ENCODE results near the gene SIGLEC9.

Gene SIGLEC9

DNA sequence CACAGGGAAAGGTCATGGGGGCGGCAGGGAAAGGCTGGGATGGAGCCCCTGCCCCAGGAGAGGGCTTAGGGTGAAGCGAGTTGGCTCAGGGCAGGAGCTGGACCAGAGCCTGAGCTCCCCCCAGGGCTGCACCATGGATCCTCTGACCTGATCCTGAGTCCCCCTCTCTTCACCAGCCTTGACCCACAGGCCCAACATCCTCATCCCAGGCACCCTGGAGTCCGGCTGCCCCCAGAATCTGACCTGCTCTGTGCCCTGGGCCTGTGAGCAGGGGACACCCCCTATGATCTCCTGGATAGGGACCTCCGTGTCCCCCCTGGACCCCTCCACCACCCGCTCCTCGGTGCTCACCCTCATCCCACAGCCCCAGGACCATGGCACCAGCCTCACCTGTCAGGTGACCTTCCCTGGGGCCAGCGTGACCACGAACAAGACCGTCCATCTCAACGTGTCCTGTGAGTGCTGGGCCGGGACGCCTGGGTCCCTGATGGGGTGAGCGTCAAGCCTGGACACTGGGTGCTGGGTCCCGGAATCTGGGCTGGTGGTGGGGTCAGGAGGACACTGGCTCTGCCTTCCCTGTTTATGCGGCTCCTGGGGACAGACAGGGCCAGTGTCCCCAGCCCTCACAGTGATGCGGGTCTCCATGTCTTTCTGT lies 842 bp downstream of the SIGLEC9 start:
- TF ChIP-seq POLR2AphosphoS5 (IDR thresholded peaks at IDR 0.05; ENCODE audit: low read depth, low read length), result no peak
- no peak for TF ChIP-seq POLR2A (IDR thresholded peaks at IDR 0.05; ENCODE audit: low read depth, low read length)
- no peak for TF ChIP-seq TAF1 (IDR thresholded peaks at IDR 0.05; ENCODE audit: borderline replicate concordance, low read depth, low read length)
- FAIRE-seq (no peak), DNase-seq (ENCODE audit: insufficient read length) (no peak)

DNA sequence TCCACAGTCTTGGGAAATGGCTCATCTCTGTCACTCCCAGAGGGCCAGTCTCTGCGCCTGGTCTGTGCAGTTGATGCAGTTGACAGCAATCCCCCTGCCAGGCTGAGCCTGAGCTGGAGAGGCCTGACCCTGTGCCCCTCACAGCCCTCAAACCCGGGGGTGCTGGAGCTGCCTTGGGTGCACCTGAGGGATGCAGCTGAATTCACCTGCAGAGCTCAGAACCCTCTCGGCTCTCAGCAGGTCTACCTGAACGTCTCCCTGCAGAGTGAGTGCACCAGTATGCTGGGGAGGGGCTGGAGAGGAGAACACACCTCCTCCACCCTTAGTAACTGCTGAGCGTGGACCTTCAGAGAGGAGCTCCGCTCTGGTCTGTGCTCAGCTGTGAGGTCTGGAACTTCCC lies 2.3 kb downstream of the SIGLEC9 start:
- no peak for FAIRE-seq
- no peak for DNase-seq (ENCODE audit: insufficient read length)
- TF ChIP-seq POLR2A (IDR thresholded peaks at IDR 0.05; ENCODE audit: low read depth, low read length) (no peak), POLR2AphosphoS5 (IDR thresholded peaks at IDR 0.05; ENCODE audit: low read depth, low read length) (no peak)

DNA sequence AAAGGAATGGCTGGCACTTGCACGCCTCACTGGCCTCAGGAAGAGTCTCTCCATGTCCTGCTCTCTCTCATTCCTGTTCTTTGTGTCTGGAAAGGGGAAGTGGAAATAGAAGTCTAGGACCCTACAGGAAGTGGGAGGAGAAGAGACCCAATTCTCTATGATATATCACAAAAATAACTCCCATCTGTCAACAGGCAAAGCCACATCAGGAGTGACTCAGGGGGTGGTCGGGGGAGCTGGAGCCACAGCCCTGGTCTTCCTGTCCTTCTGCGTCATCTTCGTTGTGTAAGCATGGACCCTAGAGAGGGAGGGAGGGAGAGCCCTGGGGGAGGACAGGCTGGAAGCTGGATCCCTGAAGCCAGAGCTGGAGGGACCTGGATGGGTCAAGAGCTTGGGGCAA lies 3.0 kb downstream of the SIGLEC9 start:
- DNase-seq (ENCODE audit: insufficient read length) (no peak), FAIRE-seq (peak; percentile 24)
- TF ChIP-seq POLR2A (IDR thresholded peaks at IDR 0.05; ENCODE audit: low read depth, low read length) (no peak), TAF1 (IDR thresholded peaks at IDR 0.05; ENCODE audit: borderline replicate concordance, low read depth, low read length) (no peak), POLR2AphosphoS5 (IDR thresholded peaks at IDR 0.05; ENCODE audit: low read depth, low read length) (no peak)

DNA sequence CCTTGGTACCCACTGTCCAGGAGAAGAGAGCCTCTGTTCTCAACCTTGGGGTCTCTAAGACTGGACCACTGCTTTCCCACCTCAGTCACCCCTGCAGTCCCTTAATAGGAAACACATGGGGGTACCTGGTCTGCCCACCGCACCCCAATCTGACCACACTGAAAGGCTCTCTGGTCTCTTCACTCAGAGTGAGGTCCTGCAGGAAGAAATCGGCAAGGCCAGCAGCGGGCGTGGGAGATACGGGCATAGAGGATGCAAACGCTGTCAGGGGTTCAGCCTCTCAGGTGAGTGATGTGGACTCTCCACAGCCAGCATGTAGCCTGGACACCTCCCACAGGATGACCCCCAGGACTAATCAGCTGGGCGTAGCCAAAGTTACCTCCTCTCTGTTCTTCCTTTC lies 3.5 kb downstream of the SIGLEC9 start:
- TF ChIP-seq POLR2A (IDR thresholded peaks at IDR 0.05; ENCODE audit: low read depth, low read length) (no peak), TAF1 (IDR thresholded peaks at IDR 0.05; ENCODE audit: borderline replicate concordance, low read depth, low read length) (no peak), POLR2AphosphoS5 (IDR thresholded peaks at IDR 0.05; ENCODE audit: low read depth, low read length) (no peak)
- no peak for FAIRE-seq
- DNase-seq (ENCODE audit: insufficient read length), result no peak

DNA sequence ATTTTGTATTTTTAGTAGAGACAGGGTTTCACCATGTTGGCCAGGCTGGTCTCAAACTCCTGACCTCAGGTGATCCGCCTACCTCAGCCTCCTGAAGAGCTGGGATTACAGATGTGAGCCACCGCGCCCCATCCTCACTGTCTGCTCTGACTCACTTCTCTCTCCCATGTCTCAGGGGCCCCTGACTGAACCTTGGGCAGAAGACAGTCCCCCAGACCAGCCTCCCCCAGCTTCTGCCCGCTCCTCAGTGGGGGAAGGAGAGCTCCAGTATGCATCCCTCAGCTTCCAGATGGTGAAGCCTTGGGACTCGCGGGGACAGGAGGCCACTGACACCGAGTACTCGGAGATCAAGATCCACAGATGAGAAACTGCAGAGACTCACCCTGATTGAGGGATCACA lies 5.0 kb downstream of the SIGLEC9 start:
- no peak for FAIRE-seq
- no peak for DNase-seq (ENCODE audit: insufficient read length)
- TF ChIP-seq TAF1 (IDR thresholded peaks at IDR 0.05; ENCODE audit: borderline replicate concordance, low read depth, low read length) (no peak), POLR2A (IDR thresholded peaks at IDR 0.05; ENCODE audit: low read depth, low read length) (no peak), POLR2AphosphoS5 (IDR thresholded peaks at IDR 0.05; ENCODE audit: low read depth, low read length) (no peak)

DNA sequence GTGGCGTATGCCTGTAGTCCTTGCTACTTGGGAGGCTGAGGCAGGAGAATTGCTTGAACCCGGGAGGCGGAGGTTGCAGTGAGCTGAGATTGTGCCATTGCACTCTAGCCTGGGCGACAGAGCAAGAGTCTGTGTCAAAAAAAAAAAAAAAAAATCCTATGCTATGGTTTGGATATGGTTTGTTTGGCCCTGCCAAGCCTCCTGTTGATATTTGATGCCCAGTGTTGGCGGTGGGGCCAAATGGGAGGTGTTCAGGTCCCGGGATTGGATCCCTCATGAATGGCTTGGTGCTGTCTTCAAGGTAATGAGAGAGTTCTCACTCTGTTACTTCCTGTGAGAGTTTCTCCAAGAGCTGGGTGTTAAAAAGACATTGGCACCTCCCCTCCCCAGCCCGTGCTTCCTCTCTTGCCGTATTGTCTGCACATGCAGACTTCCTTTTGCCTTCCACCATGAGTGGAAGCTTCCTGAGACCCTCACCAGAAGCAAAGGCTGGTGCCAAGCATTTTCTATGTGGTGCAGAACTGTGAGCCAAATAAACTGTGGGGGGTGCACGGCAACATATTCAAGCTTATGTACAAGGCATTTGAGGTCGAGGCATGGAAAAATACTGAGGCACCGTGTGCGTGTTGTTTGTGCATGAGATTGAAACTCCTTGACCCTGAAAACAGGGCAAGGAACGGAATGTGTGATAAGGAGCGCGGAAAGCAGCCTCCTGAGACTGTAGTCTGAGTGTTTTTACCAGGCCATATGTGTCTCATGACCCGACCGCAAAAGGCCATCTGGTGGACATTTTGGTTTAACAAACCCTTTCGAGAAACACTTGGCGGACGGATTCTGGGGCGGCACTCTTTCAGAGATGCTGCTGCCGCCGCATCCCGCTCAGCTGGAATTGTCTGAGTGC lies 7.3 kb downstream of the SIGLEC9 start:
- no peak for DNase-seq (ENCODE audit: insufficient read length)
- FAIRE-seq, result peak; percentile 36
- TF ChIP-seq TAF1 (IDR thresholded peaks at IDR 0.05; ENCODE audit: borderline replicate concordance, low read depth, low read length) (no peak), POLR2AphosphoS5 (IDR thresholded peaks at IDR 0.05; ENCODE audit: low read depth, low read length) (no peak), POLR2A (IDR thresholded peaks at IDR 0.05; ENCODE audit: low read depth, low read length) (no peak)

DNA sequence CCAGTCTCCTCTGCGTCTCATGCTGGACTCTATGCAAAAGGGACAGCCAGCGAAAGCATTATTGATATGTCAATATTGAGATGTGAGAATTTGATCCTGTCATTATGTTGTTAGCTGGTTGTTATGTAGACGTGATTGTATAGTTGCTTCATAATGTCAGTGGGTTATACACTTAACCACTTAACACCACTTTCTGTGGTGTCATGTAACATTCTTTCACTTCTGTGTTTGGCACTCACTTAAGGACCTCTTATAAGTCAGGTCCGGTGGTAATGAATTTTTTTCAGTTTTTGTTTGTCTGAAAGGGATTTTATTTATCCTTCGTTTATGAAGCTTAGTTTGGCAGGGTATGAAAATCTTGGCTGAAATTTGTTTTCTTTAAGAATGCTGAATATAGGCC lies 10.3 kb downstream of the SIGLEC9 start:
- no peak for FAIRE-seq
- no peak for DNase-seq (ENCODE audit: insufficient read length)
- no peak for TF ChIP-seq TAF1 (IDR thresholded peaks at IDR 0.05; ENCODE audit: borderline replicate concordance, low read depth, low read length)
- TF ChIP-seq POLR2AphosphoS5 (IDR thresholded peaks at IDR 0.05; ENCODE audit: low read depth, low read length), result no peak
- TF ChIP-seq POLR2A (IDR thresholded peaks at IDR 0.05; ENCODE audit: low read depth, low read length), result no peak

GRCh38 chr19:51135986-51136762 lies 11.5 kb downstream of the SIGLEC9 start:
- no peak for DNase-seq (ENCODE audit: insufficient read length)
- FAIRE-seq, result no peak
- TF ChIP-seq POLR2A (IDR thresholded peaks at IDR 0.05; ENCODE audit: low read depth, low read length), result no peak
- no peak for TF ChIP-seq TAF1 (IDR thresholded peaks at IDR 0.05; ENCODE audit: borderline replicate concordance, low read depth, low read length)
- TF ChIP-seq POLR2AphosphoS5 (IDR thresholded peaks at IDR 0.05; ENCODE audit: low read depth, low read length), result no peak

GRCh38 chr19:51136851-51137551 lies 12.3 kb downstream of the SIGLEC9 start:
- no peak for TF ChIP-seq TAF1 (IDR thresholded peaks at IDR 0.05; ENCODE audit: borderline replicate concordance, low read depth, low read length)
- FAIRE-seq (no peak), DNase-seq (ENCODE audit: insufficient read length) (no peak)

DNA sequence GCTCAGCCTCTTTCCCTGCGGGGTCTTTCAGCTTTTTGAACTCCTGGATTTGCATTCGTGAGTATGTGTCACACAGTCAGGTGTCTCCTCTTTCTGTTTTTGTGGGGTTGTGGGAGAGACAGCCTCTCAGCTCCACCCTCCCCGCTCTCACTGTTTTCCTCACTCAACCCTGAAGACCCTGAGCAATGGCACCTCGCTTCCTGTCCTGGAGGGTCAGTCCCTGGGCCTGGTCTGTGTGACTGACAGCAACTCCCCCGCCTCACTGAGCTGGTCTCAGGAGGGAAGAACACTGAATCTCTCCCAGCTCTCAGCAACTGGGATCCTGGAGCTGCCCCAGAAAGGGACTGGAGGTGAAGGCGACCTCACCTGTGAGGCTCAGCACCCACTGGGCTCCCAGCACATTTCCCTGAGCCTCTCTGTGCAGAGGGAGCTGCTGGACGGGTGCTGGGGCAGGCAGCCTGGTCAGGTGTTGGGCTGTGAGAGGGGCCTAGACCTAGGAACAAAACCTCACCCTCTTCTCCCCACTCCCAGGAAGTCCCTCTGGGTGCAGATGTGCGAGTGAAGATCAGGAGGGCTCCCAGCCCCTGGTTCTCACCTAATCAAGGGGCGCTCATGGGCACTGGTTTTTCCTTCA lies 13.2 kb downstream of the SIGLEC9 start:
- no peak for TF ChIP-seq POLR2AphosphoS5 (IDR thresholded peaks at IDR 0.05; ENCODE audit: low read depth, low read length)
- TF ChIP-seq POLR2A (IDR thresholded peaks at IDR 0.05; ENCODE audit: low read depth, low read length), result no peak
- no peak for TF ChIP-seq TAF1 (IDR thresholded peaks at IDR 0.05; ENCODE audit: borderline replicate concordance, low read depth, low read length)
- no peak for FAIRE-seq
- no peak for DNase-seq (ENCODE audit: insufficient read length)

GRCh38 chr19:51138549-51138979 lies 13.9 kb downstream of the SIGLEC9 start:
- FAIRE-seq (no peak), DNase-seq (ENCODE audit: insufficient read length) (no peak)
- TF ChIP-seq POLR2A (IDR thresholded peaks at IDR 0.05; ENCODE audit: low read depth, low read length) (no peak), TAF1 (IDR thresholded peaks at IDR 0.05; ENCODE audit: borderline replicate concordance, low read depth, low read length) (no peak), POLR2AphosphoS5 (IDR thresholded peaks at IDR 0.05; ENCODE audit: low read depth, low read length) (no peak)

Data from GM12892 (cell line).